Loucy (cell line): ENCODE measurements around the gene MUC20.

Experiments used
- EZH2phosphoT487 ChIP-seq: fragments of 200-600 bp; IDR thresholded peaks from 2 replicates; pipeline ENCODE4 v1.6.1; 2018; ENCODE audit warnings: antibody characterized with exemption, mild to moderate bottlenecking, moderate library complexity, borderline replicate concordance
- TF ChIP-seq, protein P1 (sequence below): fragments of 200-600 bp; sonication (generic); conservative IDR thresholded peaks from 2 replicates; pipeline ENCODE4 v1.5.1; 2014; ENCODE audit warnings: mild to moderate bottlenecking, antibody characterized with exemption, low read length

DNA sequence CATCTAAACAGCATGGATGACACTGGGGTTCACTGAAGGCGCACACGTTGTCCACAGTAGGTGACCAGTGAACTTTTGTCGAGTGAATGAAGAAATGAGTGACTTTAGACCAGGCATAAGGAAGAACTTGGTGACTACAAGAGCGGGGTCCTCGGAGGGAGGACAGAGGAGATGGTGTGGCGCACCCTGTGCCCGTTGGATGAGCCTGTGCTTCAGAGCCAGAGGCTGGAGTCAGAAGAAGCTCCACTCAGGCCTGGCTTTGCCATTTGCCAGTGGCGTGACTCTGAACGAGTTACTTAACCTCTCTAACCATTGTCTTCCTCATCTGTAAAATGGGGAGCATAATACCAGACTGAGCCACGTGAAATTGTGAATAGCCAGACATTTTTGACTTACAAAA, 48.8 kb downstream of the MUC20 start:
- TF ChIP-seq, protein P1, sequence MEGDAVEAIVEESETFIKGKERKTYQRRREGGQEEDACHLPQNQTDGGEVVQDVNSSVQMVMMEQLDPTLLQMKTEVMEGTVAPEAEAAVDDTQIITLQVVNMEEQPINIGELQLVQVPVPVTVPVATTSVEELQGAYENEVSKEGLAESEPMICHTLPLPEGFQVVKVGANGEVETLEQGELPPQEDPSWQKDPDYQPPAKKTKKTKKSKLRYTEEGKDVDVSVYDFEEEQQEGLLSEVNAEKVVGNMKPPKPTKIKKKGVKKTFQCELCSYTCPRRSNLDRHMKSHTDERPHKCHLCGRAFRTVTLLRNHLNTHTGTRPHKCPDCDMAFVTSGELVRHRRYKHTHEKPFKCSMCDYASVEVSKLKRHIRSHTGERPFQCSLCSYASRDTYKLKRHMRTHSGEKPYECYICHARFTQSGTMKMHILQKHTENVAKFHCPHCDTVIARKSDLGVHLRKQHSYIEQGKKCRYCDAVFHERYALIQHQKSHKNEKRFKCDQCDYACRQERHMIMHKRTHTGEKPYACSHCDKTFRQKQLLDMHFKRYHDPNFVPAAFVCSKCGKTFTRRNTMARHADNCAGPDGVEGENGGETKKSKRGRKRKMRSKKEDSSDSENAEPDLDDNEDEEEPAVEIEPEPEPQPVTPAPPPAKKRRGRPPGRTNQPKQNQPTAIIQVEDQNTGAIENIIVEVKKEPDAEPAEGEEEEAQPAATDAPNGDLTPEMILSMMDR = no peak
- no peak for TF ChIP-seq EZH2phosphoT487
